Body of pancreas (tissue), 4 donors: ENCODE measurements around the gene CLDN5.

Experiments
- POLR2A ChIP-seq, 3 donors: fragments of 450-650 bp; IDR thresholded peaks; one replicate each; pipeline ENCODE4 v1.6.1; 2016; ENCODE audit warnings: antibody characterized with exemption in 3 of 3, mild to moderate bottlenecking in 2 of 3
- TF ChIP-seq, protein P1 (sequence below), 7 experiments: fragments of 450-650 bp in 4 of 7; fragments of 200-600 bp in 3 of 7; sonication (generic) in 3 of 7; IDR thresholded peaks; one replicate each; pipeline ENCODE4 v1.5.1; 2016 to 2019; ENCODE audit warnings: antibody characterized with exemption in 7 of 7

DNA sequence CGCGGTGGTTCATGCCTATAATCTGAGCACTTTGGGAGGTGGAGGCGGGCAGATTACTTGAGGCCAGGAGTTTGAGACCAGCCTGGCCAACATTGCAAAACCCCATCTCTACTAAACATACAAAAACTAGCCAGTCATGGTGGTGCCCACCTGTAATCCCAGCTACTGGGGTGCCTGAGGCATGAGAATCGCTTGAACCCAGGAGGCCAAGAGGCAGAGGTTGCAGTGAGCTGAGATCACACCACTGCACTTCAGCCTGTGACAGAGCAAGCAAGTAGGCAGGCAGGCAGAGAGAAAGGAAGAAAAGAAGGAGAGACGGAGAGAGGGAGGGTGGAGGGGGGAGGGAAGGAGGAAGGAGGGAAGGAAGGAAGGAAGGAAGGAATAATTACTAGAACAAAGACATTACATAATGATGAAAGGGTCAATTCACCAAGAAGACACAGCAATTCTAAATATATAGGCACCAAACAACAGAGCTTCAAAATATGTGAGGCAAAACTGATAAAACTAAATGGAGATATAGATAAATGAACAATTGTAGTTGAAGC is 13.8 kb upstream of the CLDN5 start:
- TF ChIP-seq, protein P1, sequence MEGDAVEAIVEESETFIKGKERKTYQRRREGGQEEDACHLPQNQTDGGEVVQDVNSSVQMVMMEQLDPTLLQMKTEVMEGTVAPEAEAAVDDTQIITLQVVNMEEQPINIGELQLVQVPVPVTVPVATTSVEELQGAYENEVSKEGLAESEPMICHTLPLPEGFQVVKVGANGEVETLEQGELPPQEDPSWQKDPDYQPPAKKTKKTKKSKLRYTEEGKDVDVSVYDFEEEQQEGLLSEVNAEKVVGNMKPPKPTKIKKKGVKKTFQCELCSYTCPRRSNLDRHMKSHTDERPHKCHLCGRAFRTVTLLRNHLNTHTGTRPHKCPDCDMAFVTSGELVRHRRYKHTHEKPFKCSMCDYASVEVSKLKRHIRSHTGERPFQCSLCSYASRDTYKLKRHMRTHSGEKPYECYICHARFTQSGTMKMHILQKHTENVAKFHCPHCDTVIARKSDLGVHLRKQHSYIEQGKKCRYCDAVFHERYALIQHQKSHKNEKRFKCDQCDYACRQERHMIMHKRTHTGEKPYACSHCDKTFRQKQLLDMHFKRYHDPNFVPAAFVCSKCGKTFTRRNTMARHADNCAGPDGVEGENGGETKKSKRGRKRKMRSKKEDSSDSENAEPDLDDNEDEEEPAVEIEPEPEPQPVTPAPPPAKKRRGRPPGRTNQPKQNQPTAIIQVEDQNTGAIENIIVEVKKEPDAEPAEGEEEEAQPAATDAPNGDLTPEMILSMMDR (IDR thresholded peaks at IDR 0.05), result no peak
- no peak for TF ChIP-seq POLR2A (IDR thresholded peaks at IDR 0.05)
